HG02798 (cell line): ENCODE measurements around the gene GAGE12H.
"Not testable (repeated sequence)": the region's sequence is repeated elsewhere in the genome, so short reads cannot be mapped to it uniquely, and the experiment has no call there.

ENCODE experiments used
- ATAC-seq: cut with Tn5 transposase; IDR thresholded peaks from one replicate; pipeline ENCODE4 v1.9.1; 2021; ENCODE audit warnings: mild to moderate bottlenecking; ENCODE audit not compliant: unreplicated experiment, poor library complexity

Gene GAGE12H

GRCh38 chrX:49579649-49580048, at the start of gene GAGE12H:
GAGE12H (plus strand) TSS chrX:49579949; CDS start chrX:49581104, 1,155 bp downstream.
- not testable (repeated sequence) for ATAC-seq

GRCh38 chrX:49531877-49532276, 47.9 kb upstream of the GAGE12H start, which contains the start of gene GAGE12C:
GAGE12C (plus strand) TSS chrX:49532177; CDS start chrX:49533332, 1,155 bp downstream.
- ATAC-seq = not testable (repeated sequence)

GRCh38 chrX:49541433-49541832, 38.3 kb upstream of the GAGE12H start, which contains the start of gene GAGE12D:
GAGE12D (plus strand) TSS chrX:49541733; CDS start chrX:49542888, 1,155 bp downstream.
- ATAC-seq = not testable (repeated sequence)

GRCh38 chrX:49550989-49551388, 28.8 kb upstream of the GAGE12H start, which contains the start of gene GAGE12E:
GAGE12E (plus strand) TSS chrX:49551289; CDS start chrX:49552444, 1,155 bp downstream.
- ATAC-seq = not testable (repeated sequence)

GRCh38 chrX:49560542-49560941, 19.2 kb upstream of the GAGE12H start, which contains the start of gene GAGE12F:
GAGE12F (plus strand) TSS chrX:49560842; CDS start chrX:49561997, 1,155 bp downstream.
- not testable (repeated sequence) for ATAC-seq

GRCh38 chrX:49568728-49569127, 11.0 kb upstream of the GAGE12H start:
- not testable (repeated sequence) for ATAC-seq

GRCh38 chrX:49569152-49569551, 10.6 kb upstream of the GAGE12H start:
- not testable (repeated sequence) for ATAC-seq

GRCh38 chrX:49570100-49570499, 9.6 kb upstream of the GAGE12H start, which contains the start of gene GAGE12G:
GAGE12G (plus strand) TSS chrX:49570400; CDS start chrX:49571555, 1,155 bp downstream.
- not testable (repeated sequence) for ATAC-seq

- ATAC-seq = not testable (repeated sequence)
These were observed 9.4 kb downstream of the GAGE12H start, which contains the start of gene GAGE2A for GRCh38 chrX:49589196-49589595. GAGE2A (plus strand) TSS chrX:49589496; CDS start chrX:49590651, 1,155 bp downstream.

- ATAC-seq = not testable (repeated sequence)
These were observed 10.2 kb downstream of the GAGE12H start for GRCh38 chrX:49589769-49590478.

- not testable (repeated sequence) for ATAC-seq
These were observed 10.7 kb downstream of the GAGE12H start for GRCh38 chrX:49590488-49590887.

- not testable (repeated sequence) for ATAC-seq
These were observed 19.0 kb downstream of the GAGE12H start, which contains the start of gene GAGE1 for GRCh38 chrX:49598720-49599119. GAGE1 (plus strand) TSS chrX:49599020; CDS start chrX:49600175, 1,155 bp downstream.

- no peak for ATAC-seq
These were observed 31.1 kb downstream of the GAGE12H start for GRCh38 chrX:49610718-49611310.

GRCh38 chrX:49618574-49618973, 38.8 kb downstream of the GAGE12H start:
- ATAC-seq = no peak

- ATAC-seq = no peak
These were observed 47.5 kb downstream of the GAGE12H start for GRCh38 chrX:49627086-49627777.
